Adipocyte (in vitro differentiated cells): ENCODE results near the gene MCTP1.

ENCODE experiments used
- DNase-seq: peaks from one replicate; pipeline ENCODE4 v3.0.0-alpha.2; 2015; ENCODE audit warnings: low read depth
- H3K27me3 ChIP-seq: replicated peaks from 2 replicates; pipeline ENCODE4 v1.7.0; 2013; ENCODE audit warnings: mild to moderate bottlenecking, low read length, moderate library complexity; ENCODE audit not compliant: control insufficient read depth, insufficient read depth
- H3K36me3 ChIP-seq: 2 replicates; pipeline ENCODE4 v1.7.0; 2013; ENCODE audit warnings: low read length, mild to moderate bottlenecking, moderate library complexity; ENCODE audit not compliant: control insufficient read depth, insufficient read depth, severe bottlenecking
- H3K4me1 ChIP-seq: 2 replicates; pipeline ENCODE4 v1.7.0; 2013; ENCODE audit warnings: mild to moderate bottlenecking, low read length, moderate library complexity; ENCODE audit not compliant: control insufficient read depth, insufficient read depth
- H3K4me3 ChIP-seq: 2 replicates; pipeline ENCODE4 v1.7.0; 2013; ENCODE audit warnings: mild to moderate bottlenecking, low read length, moderate library complexity
- H3K9ac ChIP-seq: 2 replicates; pipeline ENCODE4 v1.7.0; 2013; ENCODE audit warnings: mild to moderate bottlenecking, low read length, moderate library complexity
- H3K9me3 ChIP-seq: 2 replicates; pipeline ENCODE4 v1.7.0; 2013; ENCODE audit warnings: mild to moderate bottlenecking, low read length, moderate library complexity; ENCODE audit not compliant: control insufficient read depth

Gene MCTP1

DNA sequence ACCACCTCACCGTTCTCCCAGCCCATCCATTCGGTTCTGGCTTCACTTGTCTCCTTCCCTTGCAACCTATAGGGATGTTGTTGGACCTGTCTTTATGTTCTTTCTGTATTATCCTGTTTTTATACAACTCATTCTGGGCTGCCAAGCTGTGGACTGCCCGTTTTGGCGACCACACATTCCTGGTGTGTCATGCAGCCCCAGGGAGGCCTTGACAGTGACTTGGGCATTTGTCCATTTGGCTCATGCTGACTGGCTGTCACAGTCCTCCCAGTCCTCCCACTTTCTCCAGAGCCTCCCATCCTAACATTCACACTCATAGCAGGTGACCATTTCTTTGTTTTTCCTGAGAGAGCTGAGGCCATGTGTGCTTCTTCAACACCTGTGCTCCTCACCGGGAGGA lies 530.1 kb downstream of the MCTP1 start:
- Histone ChIP-seq H3K36me3 (no peaks in the 10 kb centered on the region), H3K27me3 (no peaks in the 10 kb centered on the region), H3K4me3 (no peak overlapping the region), H3K4me1 (no peaks in the 10 kb centered on the region), H3K9ac (no peak overlapping the region), H3K9me3 (no peaks in the 10 kb centered on the region)
- DNase-seq = no peak

GRCh38 chr5:94751460-94751859 lies 533.4 kb downstream of the MCTP1 start:
- Histone ChIP-seq H3K36me3 (no peaks in the 10 kb centered on the region), H3K9ac (no peak overlapping the region), H3K4me1 (peaks cover 6% of the 10 kb centered on the region), H3K4me3 (no peak overlapping the region), H3K27me3 (no peaks in the 10 kb centered on the region), H3K9me3 (no peaks in the 10 kb centered on the region)
- no peak for DNase-seq

- no peak overlapping the region for H3K4me3 ChIP-seq
- H3K27me3 ChIP-seq = no peaks in the 10 kb centered on the region
- H3K9me3 ChIP-seq = no peaks in the 10 kb centered on the region
- DNase-seq = no peak
- H3K36me3 ChIP-seq = no peaks in the 10 kb centered on the region
- no peak overlapping the region for H3K9ac ChIP-seq
- H3K4me1 ChIP-seq = peaks cover 14% of the 10 kb centered on the region
Observed at GRCh38 chr5:94750681-94751080, 534.2 kb downstream of the MCTP1 start.

GRCh38 chr5:94749042-94749441 lies 535.9 kb downstream of the MCTP1 start:
- H3K27me3 ChIP-seq = no peaks in the 10 kb centered on the region
- no peak overlapping the region for H3K9ac ChIP-seq
- H3K4me1 ChIP-seq = peaks cover 15% of the 10 kb centered on the region
- H3K4me3 ChIP-seq = no peak overlapping the region
- DNase-seq = no peak
- H3K36me3 ChIP-seq = no peaks in the 10 kb centered on the region
- H3K9me3 ChIP-seq = no peaks in the 10 kb centered on the region

DNA sequence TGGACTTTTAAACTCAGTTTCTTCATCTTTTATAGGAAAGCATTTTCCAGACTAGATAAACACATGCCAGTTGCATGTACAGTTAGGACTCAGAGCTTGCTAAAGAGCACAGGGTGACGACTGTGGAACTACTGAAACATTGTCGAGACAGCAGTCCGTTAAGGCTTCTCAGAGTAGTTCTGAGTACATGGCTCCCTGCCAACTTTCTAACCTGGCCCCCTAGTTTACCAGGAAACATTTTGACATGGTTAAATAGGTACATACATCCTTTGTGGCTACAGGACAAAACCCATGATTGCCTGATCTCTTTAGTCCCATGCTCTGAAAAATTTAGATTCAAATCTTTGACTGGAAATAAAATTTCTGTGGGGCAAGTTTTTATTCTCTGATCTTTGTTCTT lies 536.7 kb downstream of the MCTP1 start:
- Histone ChIP-seq H3K4me3 (no peak overlapping the region), H3K9ac (no peak overlapping the region), H3K9me3 (no peaks in the 10 kb centered on the region), H3K4me1 (peaks cover 15% of the 10 kb centered on the region), H3K36me3 (no peaks in the 10 kb centered on the region), H3K27me3 (no peaks in the 10 kb centered on the region)
- DNase-seq = no peak

DNA sequence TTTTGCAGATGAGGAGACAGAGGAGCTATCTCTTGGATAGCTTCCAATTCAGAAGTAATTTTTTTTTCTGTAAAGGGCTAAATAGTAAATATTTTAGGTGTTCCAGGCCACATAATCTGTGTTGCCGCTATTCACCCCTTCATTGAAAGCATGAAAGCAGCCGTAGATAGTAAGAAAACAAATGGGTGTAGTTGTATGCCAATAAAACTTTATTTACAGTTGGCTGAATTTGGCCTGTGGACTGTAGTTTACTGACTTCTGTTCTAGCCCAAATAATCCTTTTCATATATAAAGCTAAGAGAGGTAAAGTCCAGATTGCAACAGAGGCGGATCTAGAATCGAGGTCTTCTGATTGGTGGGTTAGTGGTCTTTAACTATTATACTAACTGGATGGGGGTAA lies 537.5 kb downstream of the MCTP1 start:
- Histone ChIP-seq H3K27me3 (no peaks in the 10 kb centered on the region), H3K36me3 (no peaks in the 10 kb centered on the region), H3K4me1 (peaks cover 15% of the 10 kb centered on the region), H3K4me3 (no peak overlapping the region), H3K9me3 (no peaks in the 10 kb centered on the region), H3K9ac (no peak overlapping the region)
- DNase-seq = no peak

DNA sequence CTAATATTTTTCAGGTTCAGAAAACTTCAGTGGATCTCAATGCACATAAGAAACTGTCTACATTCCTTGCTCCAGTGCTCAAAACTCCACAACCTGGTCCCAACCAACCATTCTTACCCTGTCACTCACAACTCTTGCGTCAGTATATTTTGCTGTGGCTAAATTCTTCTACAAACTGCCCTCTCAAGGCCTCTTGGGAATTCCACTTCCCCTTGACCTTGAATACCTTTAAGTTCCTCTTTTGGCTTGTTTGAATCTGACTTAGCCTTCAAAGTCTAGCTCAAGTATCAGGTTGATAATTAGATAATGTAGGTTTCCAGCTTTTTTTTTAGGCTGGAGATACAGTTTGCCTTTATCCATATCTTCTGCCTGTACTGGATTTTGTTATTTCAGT lies 538.2 kb downstream of the MCTP1 start:
- peaks cover 15% of the 10 kb centered on the region for H3K4me1 ChIP-seq
- H3K9ac ChIP-seq = no peak overlapping the region
- H3K9me3 ChIP-seq = no peaks in the 10 kb centered on the region
- DNase-seq = no peak
- H3K4me3 ChIP-seq = no peak overlapping the region
- H3K36me3 ChIP-seq = no peaks in the 10 kb centered on the region
- no peaks in the 10 kb centered on the region for H3K27me3 ChIP-seq

- no peak overlapping the region for H3K4me3 ChIP-seq
- peaks cover 15% of the 10 kb centered on the region for H3K4me1 ChIP-seq
- no peak for DNase-seq
- H3K9ac ChIP-seq = no peak overlapping the region
- no peaks in the 10 kb centered on the region for H3K9me3 ChIP-seq
- H3K27me3 ChIP-seq = no peaks in the 10 kb centered on the region
- H3K36me3 ChIP-seq = no peaks in the 10 kb centered on the region
Observed at GRCh38 chr5:94745786-94746730, 538.8 kb downstream of the MCTP1 start.

- Histone ChIP-seq H3K9ac (no peak overlapping the region), H3K4me1 (peaks cover 18% of the 10 kb centered on the region), H3K9me3 (no peaks in the 10 kb centered on the region), H3K4me3 (no peak overlapping the region), H3K27me3 (no peaks in the 10 kb centered on the region), H3K36me3 (no peaks in the 10 kb centered on the region)
- no peak for DNase-seq
Observed at GRCh38 chr5:94744906-94745305, 540.0 kb downstream of the MCTP1 start.

DNA sequence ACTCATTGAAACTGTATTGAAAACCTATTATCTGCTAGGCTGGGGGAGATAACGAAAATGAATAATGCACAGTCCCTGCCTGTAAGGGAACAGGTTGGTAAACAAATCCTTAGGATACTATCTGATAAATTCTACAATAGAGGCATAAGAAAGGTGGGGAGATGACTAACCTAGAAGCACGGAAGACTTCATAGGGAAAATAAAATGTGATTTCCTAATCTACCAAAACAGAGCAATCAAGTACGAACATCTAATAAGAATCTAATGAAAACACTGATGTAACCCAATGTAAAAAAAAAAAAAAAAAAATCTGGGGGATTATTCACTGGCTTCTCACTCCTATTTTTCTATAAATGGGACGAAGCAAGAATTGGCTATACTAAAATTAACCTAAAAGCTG lies 542.0 kb downstream of the MCTP1 start:
- no peak overlapping the region for H3K9ac ChIP-seq
- no peak overlapping the region for H3K4me3 ChIP-seq
- no peaks in the 10 kb centered on the region for H3K9me3 ChIP-seq
- no peaks in the 10 kb centered on the region for H3K36me3 ChIP-seq
- no peaks in the 10 kb centered on the region for H3K27me3 ChIP-seq
- no peak for DNase-seq
- H3K4me1 ChIP-seq = peaks cover 18% of the 10 kb centered on the region

GRCh38 chr5:94740286-94740685 lies 544.6 kb downstream of the MCTP1 start:
- H3K27me3 ChIP-seq = no peaks in the 10 kb centered on the region
- no peak overlapping the region for H3K9ac ChIP-seq
- no peak overlapping the region for H3K4me3 ChIP-seq
- DNase-seq = no peak
- no peaks in the 10 kb centered on the region for H3K9me3 ChIP-seq
- H3K4me1 ChIP-seq = peaks cover 3% of the 10 kb centered on the region
- no peaks in the 10 kb centered on the region for H3K36me3 ChIP-seq

- Histone ChIP-seq H3K9me3 (no peaks in the 10 kb centered on the region), H3K4me1 (peaks cover 3% of the 10 kb centered on the region), H3K4me3 (no peak overlapping the region), H3K27me3 (no peaks in the 10 kb centered on the region), H3K36me3 (no peaks in the 10 kb centered on the region), H3K9ac (no peak overlapping the region)
- DNase-seq = no peak
Observed at GRCh38 chr5:94736498-94736897, 548.4 kb downstream of the MCTP1 start.
